ENCODE data around the gene HMCN2. TPM values are rescaled to one million over a fixed set of nuclear protein-coding genes. Genes with fewer than 3 reads are reported as not detected.

The HMCN2 gene
- total and polyA plus RNA-seq, 2 donors (not counting 3 experiments of a cell fraction or from before 2014, with no cell fraction given) = 0.04 to 0.24 TPM

DNA sequence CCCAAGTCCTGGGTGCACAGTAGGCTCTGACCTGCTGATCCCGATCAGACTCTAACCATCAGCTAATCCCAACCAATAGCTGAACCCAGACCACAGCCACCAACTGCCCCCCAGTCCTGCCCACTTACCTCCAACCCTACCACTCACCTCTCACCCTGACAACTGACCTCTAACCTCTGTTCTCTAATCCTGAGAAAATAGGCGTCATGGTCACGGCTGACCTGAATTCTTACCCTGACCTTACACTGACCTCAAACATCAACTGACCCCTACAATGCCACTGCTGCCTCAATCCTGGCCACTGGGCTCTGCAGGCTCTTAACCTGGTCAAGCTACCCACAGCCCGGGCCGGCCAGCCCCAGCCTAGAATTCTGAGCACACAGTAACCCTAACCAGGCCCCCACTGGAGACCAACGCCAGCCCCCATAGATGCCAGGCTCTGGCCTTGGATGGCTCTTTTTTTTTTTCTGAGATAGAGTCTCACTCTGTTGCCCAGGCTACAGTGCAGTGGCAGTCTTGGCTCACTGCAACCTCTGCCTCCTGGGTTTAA is 115.4 kb downstream of the HMCN2 start:
- dilution Hi-C loops (cut with MboI; ENCODE audit: extremely low pct_ligation_motif_present, low sequenced_read_pairs) (no loop called here), intact Hi-C loops (cut with micrococcal nuclease) (no loop called here)
- Histone ChIP-seq H4K20me1 (replicated peaks; ENCODE audit: control insufficient read depth, extremely low read depth, insufficient read depth, low read length) (no peaks in the 10 kb centered on the region), H3K4me3 (replicated peaks in 1 of 3; ENCODE audit: insufficient read depth in 1 of 3, low read depth in 1 of 3, low read length in 3 of 3) (no peak overlapping the region), H3K4me2 (ENCODE audit: insufficient read depth, low read length) (no peak overlapping the region), H3K9ac (replicated peaks; ENCODE audit: extremely low read depth, insufficient read depth, low read length) (no peak overlapping the region), H3K27me3 (ENCODE audit: control insufficient read depth in 2 of 2, insufficient read depth in 2 of 2, low read length in 2 of 2) (no peaks in the 10 kb centered on the region), H3K9me1 (replicated peaks; ENCODE audit: control insufficient read depth, extremely low read depth, insufficient read depth, low read length) (no peaks in the 10 kb centered on the region), H3K36me3 (ENCODE audit: control insufficient read depth in 2 of 2, extremely low read depth in 1 of 2, insufficient read depth in 2 of 2, low read length in 2 of 2) (no peaks in the 10 kb centered on the region), H3K9me3 (replicated peaks; ENCODE audit: control insufficient read depth, insufficient read depth, low read length) (no peaks in the 10 kb centered on the region), H2AFZ (ENCODE audit: low read depth, low read length) (no peak overlapping the region), H3K79me2 (ENCODE audit: control insufficient read depth, insufficient read depth, low read length) (no peaks in the 10 kb centered on the region), H3K27ac (ENCODE audit: insufficient read depth, low read depth, low read length) (no peak overlapping the region), H3K4me1 (ENCODE audit: control insufficient read depth, extremely low read depth, insufficient read depth, low read length) (no peaks in the 10 kb centered on the region)
- no peak for TF ChIP-seq CTCF (IDR thresholded peaks at IDR 0.05; ENCODE audit: extremely low read depth in 1 of 2, insufficient read depth in 1 of 2, low read depth in 1 of 2, low read length in 2 of 2)
- no peak for TF ChIP-seq MYC (IDR thresholded peaks at IDR 0.05; ENCODE audit: low read depth, low read length)
- no peak for TF ChIP-seq POLR2A (IDR thresholded peaks at IDR 0.05; ENCODE audit: low read depth, low read length)
- TF ChIP-seq MAX (IDR thresholded peaks at IDR 0.05; ENCODE audit: insufficient read depth, insufficient read length) = no peak
- TF ChIP-seq POLR2AphosphoS5 (IDR thresholded peaks at IDR 0.05; ENCODE audit: insufficient read depth, low read depth, low read length) = no peak
- no peak for TF ChIP-seq GATA2 (IDR thresholded peaks at IDR 0.05; ENCODE audit: insufficient read depth, insufficient read length, low read depth, low read length)
- TF ChIP-seq EZH2 (IDR thresholded peaks at IDR 0.05; ENCODE audit: borderline replicate concordance, low read depth, low read length, severe bottlenecking) = no peak
- no peak for TF ChIP-seq FOS (IDR thresholded peaks at IDR 0.05; ENCODE audit: borderline replicate concordance, insufficient read depth, low read length)
- no peak for TF ChIP-seq JUN (IDR thresholded peaks at IDR 0.05; ENCODE audit: borderline replicate concordance, insufficient read depth, insufficient read length, low read depth)
- no peak for FAIRE-seq
- CTCF ChIA-PET = no interaction called here
- no TSS peak for BruUV-seq (replicated peaks)
- no peak for DNase-seq (ENCODE audit: low read depth, low spot score)
- POLR2A ChIA-PET = no interaction called here
